Naive thymus-derived CD4-positive, alpha-beta T cell (primary cell): Measurements from ENCODE around the gene CYB5R2. TPM values are rescaled to one million over a fixed set of nuclear protein-coding genes. Genes with fewer than 3 reads are reported as not detected.
A peak's percentile ranks its signal among the peaks of the same experiment; 100 is the strongest.

Experiments
- ATAC-seq: fragments of 150-1000 bp; cut with Tn5 transposase; 2 replicates; pipeline ENCODE4 v1.10.0; 2021; ENCODE audit warnings: mild to moderate bottlenecking, moderate library complexity
- CTCF ChIA-PET: fragments of 350-600 bp; sonication (Branson Sonifier 250); formaldehyde crosslinking; loops from one replicate; lab custom pipeline; 2021; ENCODE audit warnings: antibody characterized with exemption; lab: Charles Lee
- POLR2A ChIA-PET: fragments of 350-600 bp; sonication (Branson Sonifier 250); formaldehyde crosslinking; loops from one replicate; lab custom pipeline; 2021; ENCODE audit warnings: antibody characterized with exemption, inconsistent platforms; lab: Charles Lee
- DNase-seq, 9 donors: peaks; one replicate each; pipeline versions ENCODE4 v3.0.0 to v3.0.0-alpha.2; 2020 to 2022; ENCODE audit warnings: mixed read lengths in 1 of 9
- H3K27ac ChIP-seq: one replicate; pipeline ENCODE4 v1.7.0; 2013; ENCODE audit warnings: mild to moderate bottlenecking, low read depth, low read length, moderate library complexity
- H3K27me3 ChIP-seq, 2 donors: one replicate each; pipeline ENCODE4 v1.7.0; 2013; ENCODE audit warnings: low read length in 2 of 2, mild to moderate bottlenecking in 2 of 2, moderate library complexity in 2 of 2; ENCODE audit not compliant: control insufficient read depth in 2 of 2, insufficient read depth in 2 of 2
- H3K36me3 ChIP-seq, 3 experiments: 1 replicate in 2 of 3; 2 replicates in 1 of 3; pipeline ENCODE4 v1.7.0; 2013; ENCODE audit warnings: low read length in 3 of 3, mild to moderate bottlenecking in 3 of 3, moderate library complexity in 1 of 3; ENCODE audit not compliant: insufficient read depth in 3 of 3, control insufficient read depth in 2 of 3
- H3K4me1 ChIP-seq, 2 donors: one replicate each; pipeline ENCODE4 v1.7.0; 2013; ENCODE audit warnings: low read length in 2 of 2, mild to moderate bottlenecking in 2 of 2, moderate library complexity in 1 of 2; ENCODE audit not compliant: control insufficient read depth in 2 of 2, insufficient read depth in 2 of 2
- H3K4me3 ChIP-seq: 2 replicates; pipeline ENCODE4 v1.7.0; 2013; ENCODE audit warnings: mild to moderate bottlenecking, low read length
- H3K9me3 ChIP-seq, 3 experiments: 1 replicate in 2 of 3; 2 replicates in 1 of 3; pipeline ENCODE4 v1.7.0; 2013; ENCODE audit warnings: low read length in 3 of 3; ENCODE audit not compliant: control insufficient read depth in 2 of 3
- H3K27ac Mint-ChIP-seq, 9 donors: one replicate each; pipeline ENCODE4 v1.8.0; 2020 to 2022; ENCODE audit warnings: mixed read lengths in 9 of 9, mild to moderate bottlenecking in 8 of 9, moderate library complexity in 5 of 9, inconsistent platforms in 2 of 9
- H3K27me3 Mint-ChIP-seq, 5 donors: one replicate each; pipeline ENCODE4 v1.8.0; 2021 to 2022; ENCODE audit warnings: mixed read lengths in 5 of 5, mild to moderate bottlenecking in 1 of 5
- H3K36me3 Mint-ChIP-seq, 5 donors: one replicate each; pipeline ENCODE4 v1.8.0; 2020 to 2022; ENCODE audit warnings: mixed read lengths in 5 of 5, mild to moderate bottlenecking in 3 of 5, inconsistent platforms in 1 of 5
- H3K4me1 Mint-ChIP-seq, 7 donors: one replicate each; pipeline ENCODE4 v1.8.0; 2020 to 2022; ENCODE audit warnings: mixed read lengths in 7 of 7, mild to moderate bottlenecking in 3 of 7, inconsistent platforms in 1 of 7
- H3K4me3 Mint-ChIP-seq, 10 donors: one replicate each; pipeline ENCODE4 v1.8.0; 2020 to 2022; ENCODE audit warnings: mild to moderate bottlenecking in 10 of 10, mixed read lengths in 10 of 10, moderate library complexity in 6 of 10, inconsistent platforms in 2 of 10
- H3K9me3 Mint-ChIP-seq, 11 donors: one replicate each; pipeline ENCODE4 v1.8.0; 2020 to 2022; ENCODE audit warnings: mixed read lengths in 11 of 11, mild to moderate bottlenecking in 4 of 11, inconsistent platforms in 1 of 11, moderate library complexity in 1 of 11
- intact Hi-C, 2 donors: fragments of 100-400 bp; cut with micrococcal nuclease; formaldehyde crosslinking; loops; one replicate each; pipeline ENCODE4 v1.15.1; 2023
- polyA plus RNA-seq, 2 donors: library from polyadenylated mRNA; unstranded; fragments of 300-500 nt; fragmentation: Illumina TruSeq; gene quantifications; one replicate each; pipeline ENCODE4 v1.2.3, GENCODE V29; 2021
- total RNA-seq, 6 experiments: library from RNA in 5 of 6; stranded (reverse) in 5 of 6; gene quantifications; 1 replicate in 5 of 6; 2 replicates in 1 of 6; pipeline ENCODE4 v1.2.3 and lab custom pipeline; 2021 to 2026

Gene CYB5R2
- total and polyA plus RNA-seq, 7 experiments from 2014 or later = 0.13 to 2.8 (median 0.69) TPM; not detected in 2

DNA sequence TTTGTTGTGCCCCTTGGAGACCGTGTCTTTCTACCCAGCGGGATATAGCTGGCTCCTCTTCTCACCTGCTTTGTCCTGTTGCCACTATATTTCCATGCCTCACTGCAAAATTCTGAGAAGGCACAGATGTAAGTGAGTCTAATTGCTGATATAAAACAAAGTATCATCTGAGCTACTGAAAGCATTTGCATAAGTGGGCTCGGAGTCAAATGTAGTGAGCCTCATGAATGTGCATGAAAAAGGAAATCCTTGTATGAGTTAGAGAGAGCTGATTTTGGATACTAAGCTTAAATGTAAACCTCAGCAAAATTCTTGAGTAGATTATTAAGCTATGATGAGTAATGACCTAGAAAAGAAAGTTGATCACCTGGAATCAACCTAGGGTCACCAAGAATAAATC lies 19.1 kb upstream of the CYB5R2 start:
- H3K27ac Mint-ChIP-seq = no peak overlapping the region
- DNase-seq (no peak), ATAC-seq (no peak)
- peaks cover 6 to 11% of the 10 kb centered on the region in 2 donors for H3K27me3 ChIP-seq
- peaks cover 32 to 55% (median 40%) of the 10 kb centered on the region in 5 donors for H3K27me3 Mint-ChIP-seq
- H3K4me1 ChIP-seq = no peaks in the 10 kb centered on the region
- intact Hi-C loops = loop anchor here (5.0 to 10.0 kb wide), 4 partner anchors 118 to 340 kb away; partner anchors contain the start of gene EIF3F (in 2 of the 2)
- H3K9me3 ChIP-seq = no peaks in the 10 kb centered on the region
- no peak overlapping the region for H3K4me3 ChIP-seq
- no peak overlapping the region for H3K27ac ChIP-seq
- H3K36me3 Mint-ChIP-seq = no peaks in the 10 kb centered on the region
- H3K4me3 Mint-ChIP-seq = no peak overlapping the region
- peaks cover 0 to 1% (median 0%) of the 10 kb centered on the region in 11 donors for H3K9me3 Mint-ChIP-seq
- CTCF ChIA-PET = interaction anchor here (0.9 to 1.9 kb wide), 3 partner anchors 15 to 594 kb away, joined by 3 to 7 read pairs (median 3); no protein-coding TSS in a partner anchor
- no peaks in the 10 kb centered on the region for H3K36me3 ChIP-seq
- H3K4me1 Mint-ChIP-seq = peaks cover 0 to 2% (median 0%) of the 10 kb centered on the region in 7 donors
- POLR2A ChIA-PET = interaction anchor here (0.6 kb wide), 1 partner anchor 755 kb away, joined by 8 read pairs; no protein-coding TSS in a partner anchor

GRCh38 chr11:7691759-7692350 lies 18.6 kb upstream of the CYB5R2 start:
- no peak for ATAC-seq
- Histone ChIP-seq H3K4me3 (no peak overlapping the region), H3K4me1 (no peaks in the 10 kb centered on the region), H3K27me3 (peaks cover 6 to 11% of the 10 kb centered on the region in 2 donors), H3K36me3 (no peaks in the 10 kb centered on the region), H3K27ac (no peak overlapping the region), H3K9me3 (no peaks in the 10 kb centered on the region)
- Mint-ChIP-seq H3K27me3 (peaks cover 32 to 55% (median 42%) of the 10 kb centered on the region in 5 donors), H3K4me3 (no peak overlapping the region), H3K9me3 (peaks cover 0 to 1% (median 0%) of the 10 kb centered on the region in 11 donors), H3K36me3 (no peaks in the 10 kb centered on the region), H3K27ac (no peak overlapping the region), H3K4me1 (peaks cover 0 to 2% (median 0%) of the 10 kb centered on the region in 7 donors)
- ChIA-PET POLR2A (interaction anchor here (0.6 kb wide), 1 partner anchor 754 kb away, joined by 8 read pairs; no protein-coding TSS in a partner anchor), CTCF (interaction anchor here (0.9 to 2.5 kb wide), 5 partner anchors 9 to 594 kb away, joined by 3 to 7 read pairs (median 3); partner anchors contain the start of gene PPFIBP2)
- DNase-seq = no peak
- intact Hi-C loops = loop anchor here (5.0 to 10.0 kb wide), 4 partner anchors 117 to 340 kb away; partner anchors contain the start of gene EIF3F (in 2 of the 2)

DNA sequence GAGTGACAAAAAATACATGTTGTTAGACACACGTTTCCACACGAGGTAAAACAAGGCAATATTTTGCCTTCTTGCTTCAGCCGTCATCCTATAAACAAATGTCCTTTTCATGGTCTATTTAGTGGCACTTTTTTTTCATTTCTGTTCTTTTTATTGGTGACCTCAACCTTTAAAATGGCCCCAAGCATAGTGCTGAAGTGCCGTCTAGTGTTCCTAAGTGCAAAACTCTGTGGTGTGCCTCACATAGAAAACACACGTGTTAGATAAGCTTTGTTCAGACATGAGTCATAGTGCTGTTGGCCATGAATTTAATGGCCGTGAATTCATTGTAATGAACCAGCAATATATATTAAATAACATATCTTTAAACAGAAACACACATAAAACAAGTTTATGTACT lies 17.3 kb upstream of the CYB5R2 start:
- Histone ChIP-seq H3K4me3 (no peak overlapping the region), H3K9me3 (no peaks in the 10 kb centered on the region), H3K27ac (no peak overlapping the region), H3K36me3 (no peaks in the 10 kb centered on the region), H3K4me1 (no peaks in the 10 kb centered on the region), H3K27me3 (peaks cover 6 to 11% of the 10 kb centered on the region in 2 donors)
- ATAC-seq = no peak
- Mint-ChIP-seq H3K27ac (no peak overlapping the region), H3K9me3 (peaks cover 0 to 1% (median 0%) of the 10 kb centered on the region in 11 donors), H3K4me1 (peaks cover 0 to 2% (median 0%) of the 10 kb centered on the region in 7 donors), H3K36me3 (no peaks in the 10 kb centered on the region), H3K27me3 (peaks cover 35 to 55% (median 42%) of the 10 kb centered on the region in 5 donors), H3K4me3 (no peak overlapping the region)
- intact Hi-C loops = loop anchor here (5.0 to 10.0 kb wide), 4 partner anchors 116 to 338 kb away; partner anchors contain the start of gene EIF3F (in 2 of the 2)
- CTCF ChIA-PET = interaction anchor here (1.1 to 2.5 kb wide), 4 partner anchors 10 to 592 kb away, joined by 3 to 7 read pairs (median 6); partner anchors contain the start of gene PPFIBP2
- POLR2A ChIA-PET = no interaction called here
- no peak for DNase-seq

GRCh38 chr11:7689239-7689638 lies 15.9 kb upstream of the CYB5R2 start:
- Mint-ChIP-seq H3K4me1 (peaks cover 0 to 2% (median 0%) of the 10 kb centered on the region in 7 donors), H3K4me3 (no peak overlapping the region), H3K27ac (no peak overlapping the region), H3K36me3 (no peaks in the 10 kb centered on the region), H3K27me3 (peaks cover 34 to 51% (median 41%) of the 10 kb centered on the region in 5 donors), H3K9me3 (peaks cover 0 to 1% (median 0%) of the 10 kb centered on the region in 11 donors)
- H3K36me3 ChIP-seq = no peaks in the 10 kb centered on the region
- POLR2A ChIA-PET = no interaction called here
- H3K4me3 ChIP-seq = no peak overlapping the region
- ATAC-seq (no peak), DNase-seq (no peak)
- no peaks in the 10 kb centered on the region for H3K4me1 ChIP-seq
- H3K9me3 ChIP-seq = no peaks in the 10 kb centered on the region
- intact Hi-C loops = loop anchor here in 1 of 2 donors (5.0 kb wide), 1 partner anchor 247 kb away; no protein-coding TSS in a partner anchor
- CTCF ChIA-PET = interaction anchor here (0.6 to 2.5 kb wide), 4 partner anchors 176 to 1223 kb away, joined by 3 to 8 read pairs (median 6); partner anchors contain the start of genes OLFML1 and PPFIBP2
- H3K27ac ChIP-seq = no peak overlapping the region
- H3K27me3 ChIP-seq = peaks cover 3 to 8% of the 10 kb centered on the region in 2 donors

DNA sequence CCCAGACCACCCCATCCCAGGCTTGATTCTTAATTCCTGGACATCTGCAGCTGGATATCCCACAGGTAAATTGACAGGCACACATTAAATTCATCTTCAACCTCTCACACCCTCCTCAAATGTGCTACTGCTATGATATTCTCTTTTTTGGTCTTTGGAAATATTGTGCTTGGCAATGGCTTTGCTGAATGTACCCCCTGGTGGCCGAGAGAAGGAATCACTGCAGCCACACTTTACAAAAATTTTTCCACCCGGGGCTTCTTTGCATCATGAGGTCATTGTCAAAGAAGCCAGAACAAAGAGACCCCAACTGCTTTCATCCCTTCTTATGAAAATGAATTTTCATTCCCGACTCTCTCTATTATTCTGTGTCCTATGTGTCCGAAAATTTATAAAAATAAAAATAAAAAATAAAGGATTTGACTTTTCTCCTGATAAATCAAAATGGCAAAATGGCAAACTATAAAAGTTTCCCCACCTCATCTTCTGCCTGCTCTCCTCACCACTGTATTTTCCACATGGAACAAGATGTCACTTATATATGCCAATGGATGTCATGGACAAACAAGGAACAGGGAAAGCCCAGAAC lies 15.0 kb upstream of the CYB5R2 start:
- ATAC-seq (peak; percentile 55), DNase-seq (peak in 5 of 9 donors; percentile 8 to 31 (median 22))
- peaks cover 0 to 1% (median 0%) of the 10 kb centered on the region in 11 donors for H3K9me3 Mint-ChIP-seq
- ChIA-PET CTCF (interaction anchor here (0.6 to 1.1 kb wide), 3 partner anchors 203 to 542 kb away, joined by 3 read pairs; partner anchors contain the start of gene OLFML1), POLR2A (interaction anchor here (0.7 kb wide), 1 partner anchor 407 kb away, joined by 3 read pairs; no protein-coding TSS in a partner anchor)
- no peaks in the 10 kb centered on the region for H3K9me3 ChIP-seq
- no peak overlapping the region for H3K27ac ChIP-seq
- H3K36me3 ChIP-seq = no peaks in the 10 kb centered on the region
- intact Hi-C loops = loop anchor here in 1 of 2 donors (1.0 to 5.0 kb wide), 5 partner anchors 175 to 590 kb away; partner anchors contain the start of gene PPFIBP2
- no peaks in the 10 kb centered on the region for H3K4me1 ChIP-seq
- H3K27me3 Mint-ChIP-seq = peaks cover 25 to 42% (median 32%) of the 10 kb centered on the region in 5 donors
- no peak overlapping the region for H3K4me3 ChIP-seq
- no peaks in the 10 kb centered on the region for H3K36me3 Mint-ChIP-seq
- H3K4me1 Mint-ChIP-seq = peaks cover 0 to 2% (median 0%) of the 10 kb centered on the region in 7 donors
- H3K4me3 Mint-ChIP-seq = no peak overlapping the region
- H3K27ac Mint-ChIP-seq = no peak overlapping the region
- no peaks in the 10 kb centered on the region for H3K27me3 ChIP-seq

DNA sequence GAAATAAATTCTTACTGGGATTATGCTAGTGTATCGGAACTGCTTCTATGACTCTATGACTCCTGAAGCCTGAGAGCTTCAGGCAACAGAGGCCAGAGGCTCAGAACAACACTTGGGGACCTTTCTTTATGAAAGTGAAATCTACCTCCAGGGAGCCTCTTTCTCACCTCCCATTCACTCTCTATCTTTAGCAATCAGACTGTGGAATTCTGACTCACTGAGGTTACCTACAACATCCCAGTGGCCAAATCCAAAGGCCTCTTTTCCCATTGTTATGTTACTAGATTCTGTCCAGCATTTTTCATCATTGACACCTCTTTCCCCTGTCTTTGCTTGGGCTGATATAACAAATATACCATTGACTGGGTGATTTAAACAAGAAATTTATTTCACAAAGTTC lies 14.1 kb upstream of the CYB5R2 start:
- Histone ChIP-seq H3K27me3 (no peaks in the 10 kb centered on the region), H3K9me3 (no peaks in the 10 kb centered on the region), H3K4me3 (no peak overlapping the region), H3K36me3 (no peaks in the 10 kb centered on the region), H3K4me1 (no peaks in the 10 kb centered on the region), H3K27ac (no peak overlapping the region)
- DNase-seq (no peak), ATAC-seq (no peak)
- no peaks in the 10 kb centered on the region for H3K9me3 Mint-ChIP-seq
- intact Hi-C loops = loop anchor here in 1 of 2 donors (5.0 kb wide), 1 partner anchor 245 kb away; no protein-coding TSS in a partner anchor
- H3K4me3 Mint-ChIP-seq = no peak overlapping the region
- H3K27ac Mint-ChIP-seq = no peak overlapping the region
- POLR2A ChIA-PET = no interaction called here
- H3K27me3 Mint-ChIP-seq = peaks cover 17 to 33% (median 25%) of the 10 kb centered on the region in 5 donors
- CTCF ChIA-PET = interaction anchor here (1.1 to 1.4 kb wide), 2 partner anchors 8 to 245 kb away, joined by 3 read pairs; no protein-coding TSS in a partner anchor
- peaks cover 0 to 2% (median 0%) of the 10 kb centered on the region in 7 donors for H3K4me1 Mint-ChIP-seq
- H3K36me3 Mint-ChIP-seq = no peaks in the 10 kb centered on the region
